A549 (cell line): ENCODE data around the gene TNRC6C. TPM values are rescaled to one million over a fixed set of nuclear protein-coding genes. Genes with fewer than 3 reads are reported as not detected.
A peak's percentile ranks its signal among the peaks of the same experiment; 100 is the strongest.

Experiments used
- ATAC-seq, 2 experiments: fragments of 200-7000 bp in 1 of 2; fragments of >200 bp in 1 of 2; cut with Nextera tagmentation in 1 of 2; cut with Tn5 transposase in 1 of 2; 3 replicates each; pipeline versions ENCODE4 v1.8.0 to v1.9.1; 2018 to 2020; ENCODE audit warnings: mild to moderate bottlenecking in 1 of 2, moderate library complexity in 1 of 2
- CTCF ChIA-PET: fragments of 300-600 bp; sonication (Branson Sonifier 250); formaldehyde crosslinking; extraction: SDS; loops from one replicate; lab custom pipeline; 2021; ENCODE audit warnings: antibody characterized with exemption, inconsistent platforms; lab: Yijun Ruan, JAX
- POLR2A ChIA-PET: fragments of 350-600 bp; formaldehyde crosslinking; extraction: SDS; loops from one replicate; lab custom pipeline; 2021; ENCODE audit warnings: antibody characterized with exemption, inconsistent platforms; lab: Yijun Ruan, JAX
- DNase-seq, 2 experiments: peaks; one replicate each; pipeline versions ENCODE4 v3.0.0 to v3.0.0-alpha.2; 2011 to 2016; ENCODE audit warnings: low read depth in 1 of 2, low spot score in 1 of 2
- FAIRE-seq: peaks from 2 replicates; lab custom pipeline; 2011; peaks lifted over from hg19 to GRCh38; lab: Jason Lieb, UNC
- H3K27ac ChIP-seq, 2 experiments: fragments of >200 bp; sonication (Bioruptor Twin); formaldehyde crosslinking; 3 replicates each; pipeline ENCODE4 v1.5.1; 2016 to 2017
- H3K4me1 ChIP-seq: fragments of >200 bp; sonication (Bioruptor Twin); formaldehyde crosslinking; 3 replicates; pipeline ENCODE4 v1.6.1; 2016
- H3K4me2 ChIP-seq: fragments of >200 bp; sonication (Bioruptor Twin); formaldehyde crosslinking; 3 replicates; pipeline ENCODE4 v1.6.1; 2016
- H3K4me3 ChIP-seq: fragments of >200 bp; sonication (Bioruptor Twin); formaldehyde crosslinking; 3 replicates; pipeline ENCODE4 v1.5.1; 2016
- H3K9me3 ChIP-seq: fragments of >200 bp; sonication (Bioruptor Twin); formaldehyde crosslinking; 3 replicates; pipeline ENCODE4 v1.6.1; 2016
- BCL3 ChIP-seq: fragments of >200 bp; sonication (Bioruptor Twin); formaldehyde crosslinking; IDR thresholded peaks from 3 replicates; pipeline ENCODE4 v1.6.1; 2016
- BHLHE40 ChIP-seq: IDR thresholded peaks from 2 replicates; pipeline ENCODE4 v1.6.1; 2012; ENCODE audit warnings: low read depth, low read length, inconsistent platforms
- CBX8 ChIP-seq: fragments of 200-600 bp; sonication (generic); IDR thresholded peaks from 2 replicates; pipeline ENCODE4 v1.6.1; 2016
- CEBPB ChIP-seq, 2 experiments: fragments of >200 bp in 1 of 2; sonication (Bioruptor Twin) in 1 of 2; formaldehyde crosslinking in 1 of 2; IDR thresholded peaks; 2 replicates each; pipeline ENCODE4 v1.6.1; 2012 to 2016
- E2F6 ChIP-seq: IDR thresholded peaks from 2 replicates; pipeline ENCODE4 v1.6.1; 2012; ENCODE audit warnings: low read depth, borderline replicate concordance
- EP300 ChIP-seq, 2 experiments: fragments of >200 bp; sonication (Bioruptor Twin); formaldehyde crosslinking; IDR thresholded peaks; 2 replicates in 1 of 2; 3 replicates in 1 of 2; pipeline ENCODE4 v1.6.1; 2016 to 2017
- FOXS1 ChIP-seq: fragments of 250-450 bp; sonication (Bioruptor Pico); IDR thresholded peaks from 2 replicates; pipeline ENCODE4 v1.5.0; 2020; ENCODE audit warnings: mild to moderate bottlenecking, moderate library complexity
- GATA3 ChIP-seq: IDR thresholded peaks from 2 replicates; pipeline ENCODE4 v1.6.1; 2012; ENCODE audit warnings: borderline replicate concordance
- HES2 ChIP-seq: fragments of >200 bp; sonication (Bioruptor Twin); formaldehyde crosslinking; IDR thresholded peaks from 2 replicates; pipeline ENCODE4 v1.6.1; 2016
- HEYL ChIP-seq: fragments of 250-450 bp; sonication (Bioruptor Pico); IDR thresholded peaks from 2 replicates; pipeline ENCODE4 v1.8.0; 2021; ENCODE audit warnings: mild to moderate bottlenecking, moderate library complexity
- JUN ChIP-seq, 2 experiments: fragments of >200 bp; sonication (Bioruptor Twin); formaldehyde crosslinking; IDR thresholded peaks; 2 replicates in 1 of 2; 3 replicates in 1 of 2; pipeline ENCODE4 v1.6.1; 2016 to 2017
- JUNB ChIP-seq: fragments of >200 bp; sonication (Bioruptor Twin); formaldehyde crosslinking; IDR thresholded peaks from 2 replicates; pipeline ENCODE4 v1.6.1; 2016
- MAX ChIP-seq: IDR thresholded peaks from 2 replicates; pipeline ENCODE4 v1.6.1; 2012
- NR3C1 ChIP-seq: fragments of >200 bp; sonication (Bioruptor Twin); formaldehyde crosslinking; IDR thresholded peaks from 3 replicates; pipeline ENCODE4 v1.6.1; 2017
- PBX3 ChIP-seq: IDR thresholded peaks from 2 replicates; pipeline ENCODE4 v1.6.1; 2012
- PHF8 ChIP-seq: fragments of 200-600 bp; sonication (generic); IDR thresholded peaks from 2 replicates; pipeline ENCODE4 v1.6.1; 2016; ENCODE audit warnings: low read depth, mild to moderate bottlenecking, antibody characterized with exemption, moderate library complexity, borderline replicate concordance
- POLR2A ChIP-seq: IDR thresholded peaks from 2 replicates; pipeline ENCODE4 v1.6.1; 2012; ENCODE audit warnings: mild to moderate bottlenecking, low read length
- SREBF2 ChIP-seq: fragments of 450-650 bp; IDR thresholded peaks from 2 replicates; pipeline ENCODE4 v1.6.1; 2014; ENCODE audit warnings: mild to moderate bottlenecking, moderate library complexity
- TFCP2L1 ChIP-seq: fragments of 250-450 bp; sonication (Bioruptor Pico); IDR thresholded peaks from 2 replicates; pipeline ENCODE4 v1.5.0; 2021; ENCODE audit warnings: mild to moderate bottlenecking
- ZSCAN20 ChIP-seq: fragments of 250-450 bp; sonication (Bioruptor Pico); IDR thresholded peaks from 2 replicates; pipeline ENCODE4 v1.8.0; 2022; ENCODE audit warnings: mild to moderate bottlenecking, moderate library complexity
- WGBS: methylation state at CpG from one replicate; pipeline ENCODE4 v1.1.6; 2017; ENCODE audit errors: missing lambda C conversion rate; 5-methylcytosine and 5-hydroxymethylcytosine counted together
- polyA plus RNA-seq, 4 experiments: library from polyadenylated mRNA; depleted of rRNA in 3 of 4; stranded (reverse); fragments of >200 nt; fragmentation: RNase III in 1 of 4; extraction: RNeasy Plus Mini Kit Qiagen cat#74134 plus additional on column Dnase treatment in 1 of 4; gene quantifications; 2 replicates in 3 of 4; 3 replicates in 1 of 4; pipeline ENCODE4 v1.2.3, GENCODE V29; 2011 to 2017

TNRC6C gene
- polyA plus RNA-seq, 2 of the 4 experiments (the other 2 are of a cell fraction) = 1.3 to 1.9 TPM

- Histone ChIP-seq H3K27ac (no peak overlapping the region), H3K9me3 (no peaks in the 10 kb centered on the region), H3K4me2 (no peak overlapping the region), H3K4me3 (no peak overlapping the region), H3K4me1 (peaks cover 21% of the 10 kb centered on the region)
- ChIA-PET POLR2A (interaction anchor here (2.7 kb wide), 1 partner anchor 81 kb away, joined by 19 read pairs; the partner anchor contains the start of gene TNRC6C), CTCF (interaction anchor here (1.2 to 5.7 kb wide), 5 partner anchors 9 to 382 kb away, joined by 3 to 38 read pairs (median 4); no protein-coding TSS in a partner anchor)
- WGBS = 80% methylated on average over 5 of the region's 5 CpGs
- TF ChIP-seq ZSCAN20 (CRISPR knock-in tag) (no peak), BCL3 (no peak), JUNB (no peak), SREBF2 (no peak), TFCP2L1 (no peak), HES2 (no peak), BHLHE40 (no peak)
- ATAC-seq = no peak
- FAIRE-seq = no peak
- DNase-seq = no peak
Measured at GRCh38 chr17:78039581-78039980, 81.1 kb downstream of the TNRC6C start.

GRCh38 chr17:78040440-78041385 lies 82.2 kb downstream of the TNRC6C start:
- WGBS = 33% methylated on average over 43 of the region's 44 CpGs
- ChIA-PET POLR2A (interaction anchor here (0.6 to 2.7 kb wide), 8 partner anchors 9 to 718 kb away, joined by 3 to 19 read pairs (median 4); partner anchors contain the start of gene TNRC6C), CTCF (interaction anchor here (0.7 to 5.7 kb wide), 17 partner anchors 11 to 498 kb away, joined by 3 to 38 read pairs (median 4); no protein-coding TSS in a partner anchor)
- Histone ChIP-seq H3K4me1 (peaks cover 11% of the 10 kb centered on the region; the same call in 2 of the 3 replicates), H3K4me2 (peak overlapping the region; percentile 84), H3K9me3 (no peaks in the 10 kb centered on the region), H3K4me3 (peak overlapping the region; percentile 47), H3K27ac (peak overlapping the region; percentile 77 to 89)
- TF ChIP-seq CBX8 (no peak), POLR2A (peak; percentile 88), NR3C1 (no peak), MAX (peak; percentile 88), JUN (IDR thresholded peaks at IDR 0.05) (peak; percentile 63 to 65; a peak in 2 of 5 replicates), PBX3 (no peak; the same call in 1 of the 2 replicates), FOXS1 (CRISPR knock-in tag) (no peak), CEBPB (IDR thresholded peaks at IDR 0.05) (peak in 1 of 2 experiments; percentile 16; a peak in 1 of 4 replicates), SREBF2 (no peak), PHF8 (peak; percentile 65; the same call in 1 of the 2 replicates), BHLHE40 (peak; percentile 34; the same call in 1 of the 2 replicates), GATA3 (no peak; the same call in 1 of the 2 replicates), EP300 (IDR thresholded peaks at IDR 0.05) (no peak), E2F6 (peak; percentile 75; the same call in 1 of the 2 replicates), HEYL (CRISPR knock-in tag) (no peak), BCL3 (peak; percentile 34; the same call in 1 of the 3 replicates)
- peak; percentile 66 to 81 for DNase-seq
- peak; percentile 97 to 98 for ATAC-seq
- FAIRE-seq = no peak
